GM21786 (cell line): ENCODE data around the gene PEPD.
"Not testable (repeated sequence)": the region's sequence is repeated elsewhere in the genome, so short reads cannot be mapped to it uniquely, and the experiment has no call there.

Experiments
- ATAC-seq: cut with Tn5 transposase; IDR thresholded peaks from one replicate; pipeline ENCODE4 v1.9.1; 2021; ENCODE audit not compliant: unreplicated experiment

PEPD gene

GRCh38 chr19:33499248-33499647 lies 22.3 kb downstream of the PEPD start:
- ATAC-seq, result no peak

- ATAC-seq, result no peak
Measured at GRCh38 chr19:33498391-33499000, 23.1 kb downstream of the PEPD start.

- no peak for ATAC-seq
Measured at GRCh38 chr19:33497778-33498175, 23.8 kb downstream of the PEPD start.

GRCh38 chr19:33497131-33497777 lies 24.3 kb downstream of the PEPD start:
- ATAC-seq, result no peak

GRCh38 chr19:33496038-33496895 lies 25.3 kb downstream of the PEPD start:
- ATAC-seq, result no peak

GRCh38 chr19:33493401-33494275 lies 28.0 kb downstream of the PEPD start:
- ATAC-seq, result no peak

GRCh38 chr19:33492951-33493350 lies 28.6 kb downstream of the PEPD start:
- no peak for ATAC-seq

GRCh38 chr19:33492090-33492489 lies 29.5 kb downstream of the PEPD start:
- no peak for ATAC-seq

- not testable (repeated sequence) for ATAC-seq
Measured at GRCh38 chr19:33490596-33490995, 31.0 kb downstream of the PEPD start.

GRCh38 chr19:33490041-33490451 lies 31.5 kb downstream of the PEPD start:
- ATAC-seq, result no peak

GRCh38 chr19:33488826-33489225 lies 32.8 kb downstream of the PEPD start:
- ATAC-seq, result no peak

GRCh38 chr19:33487901-33488800 lies 33.4 kb downstream of the PEPD start:
- no peak for ATAC-seq

- ATAC-seq, result no peak
Measured at GRCh38 chr19:33486936-33487811, 34.4 kb downstream of the PEPD start.

- no peak for ATAC-seq
Measured at GRCh38 chr19:33486407-33486806, 35.2 kb downstream of the PEPD start.

- ATAC-seq, result no peak
Measured at GRCh38 chr19:33484226-33484774, 37.3 kb downstream of the PEPD start.

- ATAC-seq, result no peak
Measured at GRCh38 chr19:33482476-33482875, 39.1 kb downstream of the PEPD start.

GRCh38 chr19:33481863-33482262 lies 39.7 kb downstream of the PEPD start:
- no peak for ATAC-seq

- ATAC-seq, result not testable (repeated sequence)
Measured at GRCh38 chr19:33479570-33479969, 42.0 kb downstream of the PEPD start.

GRCh38 chr19:33477781-33478180 lies 43.8 kb downstream of the PEPD start:
- no peak for ATAC-seq
